ENCODE measurements around the gene LSR. TPM values are rescaled to one million over a fixed set of nuclear protein-coding genes. Genes with fewer than 3 reads are reported as not detected.
A peak's percentile ranks its signal among the peaks of the same experiment; 100 is the strongest.

The LSR gene
- total RNA-seq, 1 experiment from 2014 or later = 64.7 TPM

DNA sequence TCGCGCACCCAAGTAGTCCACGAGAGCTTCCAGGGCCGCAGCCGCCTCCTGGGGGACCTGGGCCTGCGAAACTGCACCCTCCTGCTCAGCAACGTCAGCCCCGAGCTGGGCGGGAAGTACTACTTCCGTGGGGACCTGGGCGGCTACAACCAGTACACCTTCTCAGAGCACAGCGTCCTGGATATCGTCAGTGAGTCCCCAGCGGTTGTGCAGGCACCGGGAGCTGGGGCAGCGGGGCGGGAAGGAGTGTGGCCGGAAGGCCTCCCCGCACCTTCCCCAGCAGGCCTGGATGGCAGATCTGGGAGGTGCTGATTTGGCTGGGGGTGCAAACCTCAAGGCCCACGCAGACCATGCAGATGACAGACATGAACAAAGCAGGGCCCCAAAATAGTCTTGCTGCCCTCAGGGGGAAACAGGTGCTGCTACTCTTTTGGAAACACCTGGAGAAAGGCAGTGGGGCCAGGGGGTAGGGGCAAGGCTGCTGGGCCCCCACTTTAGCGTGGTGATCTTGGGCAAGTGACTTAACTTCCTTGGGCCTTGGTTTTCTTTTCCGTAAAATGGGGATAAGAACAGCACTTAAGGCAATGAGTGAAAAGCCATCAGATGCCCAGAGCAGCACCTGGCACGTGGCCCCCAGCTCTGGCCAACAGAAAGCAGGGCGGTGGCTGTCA is 47.1 kb downstream of the LSR start:
- H3K9me3 ChIP-seq (ENCODE audit: control insufficient read depth, insufficient read depth, low read depth, low read length) = no peaks in the 10 kb centered on the region
- in situ Hi-C loops (cut with HindIII; ENCODE audit: low pct_unique_long_range_greater_than_20kb, low sequenced_read_pairs) (no loop called here), intact Hi-C loops (cut with micrococcal nuclease; ENCODE audit: unreplicated experiment) (no loop called here)
- no peaks in the 10 kb centered on the region; the same call in 1 of the 2 replicates for H3K27me3 ChIP-seq (ENCODE audit: control insufficient read depth, insufficient read depth, low read length)
- H3K4me1 ChIP-seq (ENCODE audit: control insufficient read depth, insufficient read depth, low read length) = no peaks in the 10 kb centered on the region
- ATAC-seq = peak; percentile 32
- no TSS peak for BruUV-seq (replicated peaks)
- no peak overlapping the region for H3K27ac ChIP-seq (ENCODE audit: low read length)
- TF ChIP-seq, protein P1, sequence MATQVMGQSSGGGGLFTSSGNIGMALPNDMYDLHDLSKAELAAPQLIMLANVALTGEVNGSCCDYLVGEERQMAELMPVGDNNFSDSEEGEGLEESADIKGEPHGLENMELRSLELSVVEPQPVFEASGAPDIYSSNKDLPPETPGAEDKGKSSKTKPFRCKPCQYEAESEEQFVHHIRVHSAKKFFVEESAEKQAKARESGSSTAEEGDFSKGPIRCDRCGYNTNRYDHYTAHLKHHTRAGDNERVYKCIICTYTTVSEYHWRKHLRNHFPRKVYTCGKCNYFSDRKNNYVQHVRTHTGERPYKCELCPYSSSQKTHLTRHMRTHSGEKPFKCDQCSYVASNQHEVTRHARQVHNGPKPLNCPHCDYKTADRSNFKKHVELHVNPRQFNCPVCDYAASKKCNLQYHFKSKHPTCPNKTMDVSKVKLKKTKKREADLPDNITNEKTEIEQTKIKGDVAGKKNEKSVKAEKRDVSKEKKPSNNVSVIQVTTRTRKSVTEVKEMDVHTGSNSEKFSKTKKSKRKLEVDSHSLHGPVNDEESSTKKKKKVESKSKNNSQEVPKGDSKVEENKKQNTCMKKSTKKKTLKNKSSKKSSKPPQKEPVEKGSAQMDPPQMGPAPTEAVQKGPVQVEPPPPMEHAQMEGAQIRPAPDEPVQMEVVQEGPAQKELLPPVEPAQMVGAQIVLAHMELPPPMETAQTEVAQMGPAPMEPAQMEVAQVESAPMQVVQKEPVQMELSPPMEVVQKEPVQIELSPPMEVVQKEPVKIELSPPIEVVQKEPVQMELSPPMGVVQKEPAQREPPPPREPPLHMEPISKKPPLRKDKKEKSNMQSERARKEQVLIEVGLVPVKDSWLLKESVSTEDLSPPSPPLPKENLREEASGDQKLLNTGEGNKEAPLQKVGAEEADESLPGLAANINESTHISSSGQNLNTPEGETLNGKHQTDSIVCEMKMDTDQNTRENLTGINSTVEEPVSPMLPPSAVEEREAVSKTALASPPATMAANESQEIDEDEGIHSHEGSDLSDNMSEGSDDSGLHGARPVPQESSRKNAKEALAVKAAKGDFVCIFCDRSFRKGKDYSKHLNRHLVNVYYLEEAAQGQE (IDR thresholded peaks at IDR 0.05; ENCODE audit: insufficient read depth in 1 of 2, low read depth in 2 of 2, low read length in 1 of 2) = no peak
- TF ChIP-seq POLR2AphosphoS5 (IDR thresholded peaks at IDR 0.05; ENCODE audit: low read depth, low read length) (no peak), CTCF (IDR thresholded peaks at IDR 0.05) (no peak), TCF7L2 (IDR thresholded peaks at IDR 0.05; ENCODE audit: low read depth, low read length) (no peak), SIN3A (IDR thresholded peaks at IDR 0.05; ENCODE audit: borderline replicate concordance, insufficient read depth, low read depth, low read length) (no peak)
- ChIA-PET POLR2A (no interaction called here), CTCF (no interaction called here)
- DNase-seq (ENCODE audit: low read depth, low spot score) = no peak
- no peak overlapping the region for H3K4me3 ChIP-seq (ENCODE audit: low read depth in 2 of 2, low read length in 2 of 2)
- no peaks in the 10 kb centered on the region for H3K36me3 ChIP-seq (ENCODE audit: control insufficient read depth, insufficient read depth, low read length)

- CTCF ChIA-PET = no interaction called here
- POLR2A ChIA-PET = no interaction called here
- in situ Hi-C loops (cut with HindIII; ENCODE audit: low pct_unique_long_range_greater_than_20kb, low sequenced_read_pairs) = no loop called here
Observed at GRCh38 chr19:35296644-35297514, 48.1 kb downstream of the LSR start.

More at GRCh38 chr19:35296644-35297514, 48.1 kb downstream of the LSR start:
- Histone ChIP-seq H3K36me3 (ENCODE audit: control insufficient read depth, insufficient read depth, low read length) (no peaks in the 10 kb centered on the region), H3K27me3 (ENCODE audit: control insufficient read depth, insufficient read depth, low read length) (no peaks in the 10 kb centered on the region; the same call in 1 of the 2 replicates), H3K4me3 (ENCODE audit: low read depth in 2 of 2, low read length in 2 of 2) (no peak overlapping the region), H3K27ac (ENCODE audit: low read length) (no peak overlapping the region), H3K4me1 (ENCODE audit: control insufficient read depth, insufficient read depth, low read length) (no peaks in the 10 kb centered on the region), H3K9me3 (ENCODE audit: control insufficient read depth, insufficient read depth, low read depth, low read length) (no peaks in the 10 kb centered on the region)
- BruUV-seq (replicated peaks) = no TSS peak
- TF ChIP-seq TCF7L2 (IDR thresholded peaks at IDR 0.05; ENCODE audit: low read depth, low read length) (no peak), SIN3A (IDR thresholded peaks at IDR 0.05; ENCODE audit: borderline replicate concordance, insufficient read depth, low read depth, low read length) (no peak), POLR2AphosphoS5 (IDR thresholded peaks at IDR 0.05; ENCODE audit: low read depth, low read length) (no peak), CTCF (IDR thresholded peaks at IDR 0.05) (no peak)
- TF ChIP-seq, protein P1 (IDR thresholded peaks at IDR 0.05; ENCODE audit: insufficient read depth in 1 of 2, low read depth in 2 of 2, low read length in 1 of 2) = no peak
- DNase-seq (ENCODE audit: low read depth, low spot score) (no peak), ATAC-seq (no peak)
- intact Hi-C loops (cut with micrococcal nuclease; ENCODE audit: unreplicated experiment) = no loop called here

Data from Panc1 (cell line).